Neural cell (in vitro differentiated cells): Measurements from ENCODE around the gene TEX2.

Experiments used
- CTCF ChIP-seq: fragments of 450-650 bp; IDR thresholded peaks from 2 replicates; pipeline ENCODE4 v1.5.1; 2014; ENCODE audit warnings: antibody characterized with exemption, mild to moderate bottlenecking, moderate library complexity; ENCODE audit not compliant: poor library complexity, severe bottlenecking
- TAF1 ChIP-seq: IDR thresholded peaks from 2 replicates; pipeline ENCODE4 v1.6.1; 2012; ENCODE audit warnings: low read depth

- TF ChIP-seq CTCF (no peak), TAF1 (no peak)
These were observed 86.5 kb downstream of the TEX2 start for GRCh38 chr17:64176556-64176955.
